OCI-LY3 (cell line): ENCODE data around the gene FHOD3.

ENCODE experiments used
- H2AFZ ChIP-seq: fragments of 200-600, 300-600 bp; shearing (Covaris generic); 2 replicates; pipeline ENCODE4 v1.6.0; 2014; ENCODE audit warnings: antibody characterized with exemption, low read depth, low read length
- H3K27ac ChIP-seq: fragments of 200-600, 300-600 bp; sonication (generic); 2 replicates; pipeline ENCODE4 v1.5.1; 2014; ENCODE audit warnings: mild to moderate bottlenecking, low read length, moderate library complexity, mixed read lengths
- H3K27me3 ChIP-seq: fragments of 200-600, 300-600 bp; sonication (generic); 2 replicates; pipeline ENCODE4 v1.6.1; 2014; ENCODE audit warnings: low read depth, low read length, mixed read lengths
- H3K36me3 ChIP-seq: fragments of 200-600, 300-600 bp; sonication (generic); replicated peaks from 2 replicates; pipeline ENCODE3; 2014; ENCODE audit warnings: low read depth, low read length, mixed read lengths
- H3K4me1 ChIP-seq: fragments of 300-600, 200-600 bp; sonication (generic); 2 replicates; pipeline ENCODE4 v1.6.1; 2014; ENCODE audit warnings: low read length, mixed read lengths
- H3K4me2 ChIP-seq: fragments of 200-600, 300-600 bp; sonication (generic); 2 replicates; pipeline ENCODE4 v1.6.1; 2014; ENCODE audit warnings: low read length, mixed read lengths
- H3K4me3 ChIP-seq: fragments of 300-600, 200-600 bp; sonication (generic); 2 replicates; pipeline ENCODE4 v1.5.1; 2014; ENCODE audit warnings: antibody characterized with exemption, mild to moderate bottlenecking, low read length, moderate library complexity
- H3K79me2 ChIP-seq: fragments of 300-600, 200-600 bp; shearing (Covaris generic); 2 replicates; pipeline ENCODE4 v1.6.1; 2014; ENCODE audit warnings: mild to moderate bottlenecking, low read length, mixed read lengths
- H3K9ac ChIP-seq: fragments of 300-600, 200-600 bp; shearing (Covaris generic); 2 replicates; pipeline ENCODE4 v1.6.0; 2014; ENCODE audit warnings: mild to moderate bottlenecking, low read length, moderate library complexity
- H3K9me3 ChIP-seq: fragments of 200-600, 300-600 bp; shearing (Covaris generic); 2 replicates; pipeline ENCODE4 v1.6.1; 2014; ENCODE audit warnings: low read length, mixed read lengths; ENCODE audit not compliant: insufficient read depth
- H4K20me1 ChIP-seq: fragments of 200-600, 300-600 bp; sonication (generic); 2 replicates; pipeline ENCODE4 v1.6.1; 2016; ENCODE audit warnings: low read length, mixed read lengths; ENCODE audit not compliant: insufficient read depth
- CTCF ChIP-seq: fragments of 200-600, 300-600 bp; sonication (generic); IDR thresholded peaks from 2 replicates; pipeline ENCODE4 v1.5.1; 2014; ENCODE audit warnings: antibody characterized with exemption, low read length, low read depth
- EZH2phosphoT487 ChIP-seq: fragments of 200-600 bp; shearing (Covaris generic); IDR thresholded peaks from 2 replicates; pipeline ENCODE4 v1.6.1; 2018; ENCODE audit warnings: antibody characterized with exemption, mixed run types, low read depth

Gene FHOD3

GRCh38 chr18:36366994-36367839, 69.7 kb downstream of the FHOD3 start:
- no peak overlapping the region for H3K27ac ChIP-seq

GRCh38 chr18:36368889-36369288, 71.4 kb downstream of the FHOD3 start:
- no peak for TF ChIP-seq CTCF
- Histone ChIP-seq H2AFZ (no peak overlapping the region), H3K4me3 (no peak overlapping the region), H3K27me3 (peaks cover 25% of the 10 kb centered on the region; the same call in 1 of the 2 replicates), H3K9ac (no peak overlapping the region), H3K36me3 (no peaks in the 10 kb centered on the region), H3K9me3 (no peaks in the 10 kb centered on the region), H3K4me2 (no peak overlapping the region), H4K20me1 (no peaks in the 10 kb centered on the region), H3K4me1 (no peaks in the 10 kb centered on the region), H3K27ac (no peak overlapping the region), H3K79me2 (no peaks in the 10 kb centered on the region)

More at GRCh38 chr18:36366994-36367839, 69.7 kb downstream of the FHOD3 start:
- Histone ChIP-seq H2AFZ (no peak overlapping the region), H3K4me1 (no peaks in the 10 kb centered on the region), H4K20me1 (no peaks in the 10 kb centered on the region), H3K9ac (no peak overlapping the region), H3K9me3 (no peaks in the 10 kb centered on the region), H3K79me2 (no peaks in the 10 kb centered on the region), H3K4me3 (no peak overlapping the region), H3K27me3 (peaks cover 15% of the 10 kb centered on the region; the same call in 1 of the 2 replicates), H3K4me2 (no peak overlapping the region), H3K36me3 (no peaks in the 10 kb centered on the region)
- TF ChIP-seq EZH2phosphoT487 = no peak
- TF ChIP-seq CTCF = no peak

GRCh38 chr18:36372903-36373311, 75.4 kb downstream of the FHOD3 start:
- no peak overlapping the region for H3K27ac ChIP-seq
- H3K36me3 ChIP-seq = no peaks in the 10 kb centered on the region
- no peak for TF ChIP-seq CTCF
- no peak for TF ChIP-seq EZH2phosphoT487
- H3K4me2 ChIP-seq = no peak overlapping the region
- H3K9ac ChIP-seq = no peak overlapping the region
- H3K27me3 ChIP-seq = peaks cover 15% of the 10 kb centered on the region; the same call in 1 of the 2 replicates
- no peak overlapping the region for H2AFZ ChIP-seq
- no peaks in the 10 kb centered on the region for H3K79me2 ChIP-seq
- no peaks in the 10 kb centered on the region for H3K9me3 ChIP-seq
- no peaks in the 10 kb centered on the region for H3K4me1 ChIP-seq
- H3K4me3 ChIP-seq = no peak overlapping the region
- no peaks in the 10 kb centered on the region for H4K20me1 ChIP-seq

GRCh38 chr18:36374262-36374661, 76.7 kb downstream of the FHOD3 start:
- no peaks in the 10 kb centered on the region for H4K20me1 ChIP-seq
- H3K4me1 ChIP-seq = no peaks in the 10 kb centered on the region
- no peak overlapping the region for H3K4me2 ChIP-seq
- H3K4me3 ChIP-seq = no peak overlapping the region
- H3K36me3 ChIP-seq = no peaks in the 10 kb centered on the region
- H3K9me3 ChIP-seq = no peaks in the 10 kb centered on the region
- no peak for TF ChIP-seq EZH2phosphoT487
- no peak for TF ChIP-seq CTCF
- H3K79me2 ChIP-seq = no peaks in the 10 kb centered on the region
- no peak overlapping the region for H3K27ac ChIP-seq
- H3K27me3 ChIP-seq = peaks cover 15% of the 10 kb centered on the region; the same call in 1 of the 2 replicates
- H2AFZ ChIP-seq = no peak overlapping the region
- no peak overlapping the region for H3K9ac ChIP-seq
